ENCODE measurements around the gene TTC38. TPM values are rescaled to one million over a fixed set of nuclear protein-coding genes. Genes with fewer than 3 reads are reported as not detected.

TTC38 gene
- total and polyA plus RNA-seq, 7 donors: 9.9 to 19.5 (median 13.4) TPM

- H3K9me3 ChIP-seq: no peaks in the 10 kb centered on the region
- no peak for TF ChIP-seq CTCF (IDR thresholded peaks at IDR 0.05)
- ATAC-seq: no peak
- intact Hi-C loops (cut with DNase I): loop anchor here in 1 of 2 donors (5.0 kb wide), 1 partner anchor 99 kb away; no protein-coding TSS in a partner anchor
- WGBS, 3 donors: 95 to 97% (median 95%) methylated on average over 10 of the region's 10 CpGs
- H3K4me3 ChIP-seq: no peak overlapping the region
- H3K27ac ChIP-seq: peak overlapping the region; percentile 75
- DNase-seq: peak in 1 of 2 donors; percentile 8
- H3K27me3 ChIP-seq (ENCODE audit: insufficient read depth in 3 of 3, low read length in 2 of 3): no peaks in the 10 kb centered on the region
- H3K4me1 ChIP-seq: peaks cover 26% of the 10 kb centered on the region
- peaks cover 0 to 29% of the 10 kb centered on the region in 2 donors for H3K36me3 ChIP-seq (ENCODE audit: insufficient read depth in 1 of 2, low read depth in 1 of 2)
Measured at GRCh38 chr22:46246178-46246577, 21.6 kb upstream of the TTC38 start.

- Histone ChIP-seq H3K4me1 (peaks cover 32% of the 10 kb centered on the region), H3K27me3 (ENCODE audit: insufficient read depth in 3 of 3, low read length in 2 of 3) (no peaks in the 10 kb centered on the region), H3K4me3 (no peak overlapping the region), H3K27ac (no peak overlapping the region), H3K36me3 (ENCODE audit: insufficient read depth in 1 of 2, low read depth in 1 of 2) (peaks cover 0 to 24% of the 10 kb centered on the region in 2 donors), H3K9me3 (no peaks in the 10 kb centered on the region)
- TF ChIP-seq CTCF (IDR thresholded peaks at IDR 0.05): no peak
- 93 to 100% (median 93%) methylated on average over 2 of the region's 2 CpGs for WGBS, 3 donors
- DNase-seq: no peak
- ATAC-seq: no peak
- intact Hi-C loops (cut with DNase I): loop anchor here in 1 of 2 donors (5.0 kb wide), 1 partner anchor 100 kb away; no protein-coding TSS in a partner anchor
Measured at GRCh38 chr22:46247443-46247975, 20.3 kb upstream of the TTC38 start.

- H3K9me3 ChIP-seq: no peaks in the 10 kb centered on the region
- H3K27me3 ChIP-seq (ENCODE audit: insufficient read depth in 3 of 3, low read length in 2 of 3): no peaks in the 10 kb centered on the region
- 0 to 1% (median 0%) methylated on average over 56 to 89 of the region's 89 CpGs for whole genome bisulfite sequencing, 3 donors
- peak; percentile 93 to 95 for DNase-seq
- no peak for TF ChIP-seq CTCF (IDR thresholded peaks at IDR 0.05)
- peak within 1 kb of the TSS; percentile 93 for H3K27ac ChIP-seq
- no peaks in the 10 kb centered on the region for H3K36me3 ChIP-seq (ENCODE audit: insufficient read depth in 1 of 2, low read depth in 1 of 2)
- H3K4me3 ChIP-seq: peak within 1 kb of the TSS; percentile 97
- ATAC-seq: peak; percentile 91 to 94 (median 92)
- intact Hi-C loops (cut with DNase I): loop anchor here in 1 of 2 donors (5.0 kb wide), 1 partner anchor 103 kb away; no protein-coding TSS in a partner anchor
- H3K4me1 ChIP-seq: peaks cover 31% of the 10 kb centered on the region
Measured at GRCh38 chr22:46250035-46250782, 17.6 kb upstream of the TTC38 start, which contains the start of gene CDPF1. CDPF1 (minus strand) TSS chr22:46250293; CDS start chr22:46248284, 2,009 bp downstream.

- peak overlapping the region; percentile 97 for H3K4me3 ChIP-seq
- peaks cover 25% of the 10 kb centered on the region for H3K4me1 ChIP-seq
- DNase-seq (no peak), ATAC-seq (peak in 2 of 4 donors; percentile 33 to 34)
- no peaks in the 10 kb centered on the region for H3K27me3 ChIP-seq (ENCODE audit: insufficient read depth in 3 of 3, low read length in 2 of 3)
- TF ChIP-seq CTCF (IDR thresholded peaks at IDR 0.05): no peak
- intact Hi-C loops (cut with DNase I): loop anchor here in 1 of 2 donors (5.0 kb wide), 1 partner anchor 103 kb away; no protein-coding TSS in a partner anchor
- H3K27ac ChIP-seq: peak overlapping the region; percentile 93
- 2 to 5% (median 2%) methylated on average over 24 to 25 of the region's 25 CpGs for WGBS, 3 donors
- no peaks in the 10 kb centered on the region for H3K36me3 ChIP-seq (ENCODE audit: insufficient read depth in 1 of 2, low read depth in 1 of 2)
- H3K9me3 ChIP-seq: no peaks in the 10 kb centered on the region
Measured at GRCh38 chr22:46250783-46251125, 17.1 kb upstream of the TTC38 start.
